PFSK-1 (cell line): ENCODE measurements around the gene RPS28.

Experiments used
- POLR2AphosphoS5 ChIP-seq: IDR thresholded peaks from 2 replicates; pipeline ENCODE4 v1.6.1; 2012; ENCODE audit warnings: low read depth, mild to moderate bottlenecking, control low read depth, low read length, moderate library complexity
- REST ChIP-seq, 2 experiments: IDR thresholded peaks; 2 replicates each; pipeline versions ENCODE4 v1.6.1 to v1.8.0; 2011 to 2012; ENCODE audit warnings: low read depth in 2 of 2, low read length in 2 of 2, control low read depth in 1 of 2, inconsistent platforms in 1 of 2, mild to moderate bottlenecking in 1 of 2, moderate library complexity in 1 of 2; ENCODE audit not compliant: insufficient read depth in 1 of 2
- SIN3A ChIP-seq: IDR thresholded peaks from 2 replicates; pipeline ENCODE4 v1.6.1; 2012; ENCODE audit warnings: mild to moderate bottlenecking, low read length, moderate library complexity, borderline replicate concordance; ENCODE audit not compliant: insufficient read depth
- TAF1 ChIP-seq: IDR thresholded peaks from 2 replicates; pipeline ENCODE4 v1.6.1; 2012; ENCODE audit warnings: low read length, control low read depth, borderline replicate concordance; ENCODE audit not compliant: insufficient read depth

GRCh38 chr19:8360196-8360595 lies 38.9 kb downstream of the RPS28 start:
- TF ChIP-seq POLR2AphosphoS5: no peak
- TF ChIP-seq TAF1: no peak
- no peak for TF ChIP-seq SIN3A
- no peak for TF ChIP-seq REST (IDR thresholded peaks at IDR 0.05; ENCODE audit: insufficient read depth in 1 of 2, low read depth in 2 of 2, low read length in 2 of 2)
